Liver (tissue), 9 donors: ENCODE measurements around the gene ERMAP. TPM values are rescaled to one million over a fixed set of nuclear protein-coding genes. Genes with fewer than 3 reads are reported as not detected.

Source experiments
- DNase-seq: peaks from one replicate; pipeline ENCODE4 v3.0.0-alpha.2; 2017; ENCODE audit warnings: low spot score
- H3K27ac ChIP-seq, 2 donors: one replicate each; pipeline ENCODE4 v1.7.0; 2013; ENCODE audit warnings: inconsistent platforms in 2 of 2, low read length in 2 of 2, control low read depth in 1 of 2, low read depth in 1 of 2, mild to moderate bottlenecking in 1 of 2
- H3K27me3 ChIP-seq, 4 donors: one replicate each; pipeline versions ENCODE4 v1.6.1 to v1.7.0; 2013; ENCODE audit warnings: low read length in 3 of 4, inconsistent platforms in 1 of 4, mild to moderate bottlenecking in 1 of 4, moderate library complexity in 1 of 4; ENCODE audit not compliant: control insufficient read depth in 4 of 4, insufficient read depth in 4 of 4
- H3K36me3 ChIP-seq, 4 donors: one replicate each; pipeline versions ENCODE4 v1.6.1 to v1.7.0; 2013; ENCODE audit warnings: low read length in 3 of 4, mild to moderate bottlenecking in 3 of 4, low read depth in 1 of 4, moderate library complexity in 1 of 4; ENCODE audit not compliant: control insufficient read depth in 4 of 4, insufficient read depth in 3 of 4
- H3K4me1 ChIP-seq, 4 donors: one replicate each; pipeline versions ENCODE4 v1.6.1 to v1.7.0; 2013; ENCODE audit warnings: low read length in 3 of 4, mild to moderate bottlenecking in 3 of 4, moderate library complexity in 1 of 4; ENCODE audit not compliant: control insufficient read depth in 4 of 4, insufficient read depth in 4 of 4
- H3K4me3 ChIP-seq, 3 donors: one replicate each; pipeline versions ENCODE4 v1.6.1 to v1.7.0; 2013; ENCODE audit warnings: low read length in 3 of 3, control low read depth in 1 of 3, low read depth in 1 of 3, mild to moderate bottlenecking in 1 of 3
- H3K9ac ChIP-seq, 2 donors: one replicate each; pipeline ENCODE4 v1.7.0; 2013; ENCODE audit warnings: low read length in 2 of 2, mild to moderate bottlenecking in 2 of 2, moderate library complexity in 2 of 2, control low read depth in 1 of 2, low read depth in 1 of 2
- H3K9me3 ChIP-seq, 4 donors: one replicate each; pipeline versions ENCODE4 v1.6.1 to v1.7.0; 2013; ENCODE audit warnings: low read length in 3 of 4; ENCODE audit not compliant: control insufficient read depth in 4 of 4
- ATF3 ChIP-seq: IDR thresholded peaks from 2 replicates; pipeline ENCODE4 v1.6.1; 2016; ENCODE audit warnings: antibody characterized with exemption
- CTCF ChIP-seq: fragments of 150-350 bp; IDR thresholded peaks from 2 replicates; pipeline ENCODE4 v1.5.1; 2017; ENCODE audit warnings: improper control_type of control experiment, low read depth, low read length; ENCODE audit not compliant: missing input control
- FOXA1 ChIP-seq: IDR thresholded peaks from 2 replicates; pipeline ENCODE4 v1.6.1; 2016; ENCODE audit warnings: antibody characterized with exemption
- FOXA2 ChIP-seq: IDR thresholded peaks from 2 replicates; pipeline ENCODE4 v1.6.1; 2016; ENCODE audit warnings: antibody characterized with exemption
- GABPA ChIP-seq, 2 donors: IDR thresholded peaks in 1 of 2; conservative IDR thresholded peaks in 1 of 2; 2 replicates each; pipeline ENCODE4 v1.6.1; 2016; ENCODE audit warnings: antibody characterized with exemption in 2 of 2, mild to moderate bottlenecking in 1 of 2, moderate library complexity in 1 of 2
- HNF4A ChIP-seq, 2 donors: conservative IDR thresholded peaks; 2 replicates each; pipeline ENCODE4 v1.6.1; 2016; ENCODE audit warnings: antibody characterized with exemption in 2 of 2, mild to moderate bottlenecking in 2 of 2
- HNF4G ChIP-seq: IDR thresholded peaks from 2 replicates; pipeline ENCODE4 v1.6.1; 2016; ENCODE audit warnings: antibody characterized with exemption
- JUND ChIP-seq, 2 donors: IDR thresholded peaks; 2 replicates each; pipeline ENCODE4 v1.6.1; 2016; ENCODE audit warnings: antibody characterized with exemption in 2 of 2
- NR2F2 ChIP-seq: IDR thresholded peaks from 2 replicates; pipeline ENCODE4 v1.6.1; 2016; ENCODE audit warnings: antibody characterized with exemption
- RAD21 ChIP-seq, 2 donors: IDR thresholded peaks; 2 replicates each; pipeline ENCODE4 v1.6.1; 2016; ENCODE audit warnings: antibody characterized with exemption in 2 of 2, mild to moderate bottlenecking in 2 of 2
- REST ChIP-seq: IDR thresholded peaks from 2 replicates; pipeline ENCODE4 v1.6.1; 2016; ENCODE audit warnings: antibody characterized with exemption, mild to moderate bottlenecking
- RXRA ChIP-seq, 2 donors: IDR thresholded peaks; 2 replicates each; pipeline ENCODE4 v1.6.1; 2017 to 2018; ENCODE audit warnings: antibody characterized with exemption in 2 of 2, mild to moderate bottlenecking in 1 of 2
- SP1 ChIP-seq: IDR thresholded peaks from 2 replicates; pipeline ENCODE4 v1.6.1; 2018; ENCODE audit warnings: antibody characterized with exemption, mild to moderate bottlenecking
- TAF1 ChIP-seq: conservative IDR thresholded peaks from 2 replicates; pipeline ENCODE4 v1.6.1; 2016; ENCODE audit warnings: antibody characterized with exemption, mild to moderate bottlenecking
- YY1 ChIP-seq: IDR thresholded peaks from 2 replicates; pipeline ENCODE4 v1.6.1; 2016; ENCODE audit warnings: antibody characterized with exemption, mild to moderate bottlenecking
- ZBTB33 ChIP-seq: IDR thresholded peaks from 2 replicates; pipeline ENCODE4 v1.6.1; 2016; ENCODE audit warnings: antibody characterized with exemption
- WGBS: extraction: QIAGEN DNeasy Blood & Tissue Kit; methylation state at CpG from one replicate; pipeline ENCODE4 v1.1.7; 2013; 5-methylcytosine and 5-hydroxymethylcytosine counted together
- polyA plus RNA-seq, 2 donors: library from polyadenylated mRNA; stranded (reverse) in 1 of 2; unstranded in 1 of 2; fragments of 200-250 nt in 1 of 2; fragments of >200 nt in 1 of 2; fragmentation: Nextera tagmentation in 1 of 2; extraction: Ambion mirVana in 1 of 2; gene quantifications; one replicate each; pipeline versions ENCODE4 v1.2.1 to v1.2.3, GENCODE V29; 2013 to 2015
- total RNA-seq, 2 donors: library from RNA; depleted of rRNA; stranded (reverse); fragments of >200 nt; gene quantifications; one replicate each; pipeline ENCODE4 v1.2.3, GENCODE V29; 2014
- donor health status: healthy.
- donor health status: healthy.
- donor health status: healthy.
- donor health status: healthy.
- donor health status: healthy.

ERMAP gene
- total and polyA plus RNA-seq, 4 donors = 3.9 to 96.9 (median 9.0) TPM

GRCh38 chr1:42861014-42861399 is 44.1 kb downstream of the ERMAP start:
- TF ChIP-seq TAF1 (no peak), ZBTB33 (no peak), REST (no peak), RAD21 (IDR thresholded peaks at IDR 0.05) (no peak), ATF3 (no peak), JUND (IDR thresholded peaks at IDR 0.05) (no peak)
- H3K36me3 ChIP-seq = no peaks in the 10 kb centered on the region
- no peak overlapping the region for H3K4me3 ChIP-seq
- H3K4me1 ChIP-seq = no peaks in the 10 kb centered on the region
- peaks cover 0 to 3% (median 0%) of the 10 kb centered on the region in 4 donors for H3K9me3 ChIP-seq
- H3K27me3 ChIP-seq = no peaks in the 10 kb centered on the region
- no peak for DNase-seq
- no peak overlapping the region for H3K27ac ChIP-seq
- no peak overlapping the region for H3K9ac ChIP-seq

- H3K9me3 ChIP-seq = no peaks in the 10 kb centered on the region
- H3K36me3 ChIP-seq = no peaks in the 10 kb centered on the region
- no peak for DNase-seq
- TF ChIP-seq FOXA1 = no peak
- TF ChIP-seq JUND (IDR thresholded peaks at IDR 0.05) = no peak
- no peak for TF ChIP-seq FOXA2
- TF ChIP-seq ATF3 = no peak
- no peak for TF ChIP-seq RXRA (IDR thresholded peaks at IDR 0.05)
- no peak for TF ChIP-seq YY1
- no peak for TF ChIP-seq SP1
- no peak for TF ChIP-seq NR2F2
- no peak for TF ChIP-seq GABPA (IDR thresholded peaks at IDR 0.05 in 1 of 2, conservative IDR thresholded peaks at IDR 0.05 in 1 of 2)
- no peak for TF ChIP-seq HNF4G
- no peak for TF ChIP-seq ZBTB33
- TF ChIP-seq TAF1 = no peak
- no peak for TF ChIP-seq REST
- TF ChIP-seq HNF4A (conservative IDR thresholded peaks at IDR 0.05) = no peak
- no peak for TF ChIP-seq CTCF
- H3K27ac ChIP-seq = no peak overlapping the region
- no peak overlapping the region for H3K9ac ChIP-seq
- no peak overlapping the region for H3K4me3 ChIP-seq
- H3K4me1 ChIP-seq = no peaks in the 10 kb centered on the region
- 89% methylated on average over 5 of the region's 5 CpGs for WGBS
- no peaks in the 10 kb centered on the region for H3K27me3 ChIP-seq
Observed at GRCh38 chr1:42866549-42866948, 49.6 kb downstream of the ERMAP start.
